ENCODE results near the gene FRMPD4.
A peak's percentile ranks its signal among the peaks of the same experiment; 100 is the strongest.

The FRMPD4 gene

GRCh38 chrX:12570859-12571501, 432.7 kb downstream of the FRMPD4 start:
- no peak for DNase-seq (ENCODE audit: low spot score)
- TF ChIP-seq CTCF (conservative IDR thresholded peaks at IDR 0.05; ENCODE audit: low read depth): no peak
- ChIA-PET POLR2A (ENCODE audit: low non-redundant PET) (no interaction called here), CTCF (no interaction called here)
- H3K27ac ChIP-seq: no peak overlapping the region

GRCh38 chrX:12579311-12579710, 441.0 kb downstream of the FRMPD4 start:
- POLR2A ChIA-PET (ENCODE audit: low non-redundant PET): no interaction called here
- no peak for TF ChIP-seq CTCF (conservative IDR thresholded peaks at IDR 0.05; ENCODE audit: low read depth)
- CTCF ChIA-PET: interaction anchor here (0.8 kb wide), 1 partner anchor 143 kb away, joined by 3 read pairs; no protein-coding TSS in a partner anchor
- no peak overlapping the region for H3K27ac ChIP-seq
- DNase-seq (ENCODE audit: low spot score): no peak

GRCh38 chrX:12580548-12580947, 442.3 kb downstream of the FRMPD4 start:
- ChIA-PET POLR2A (ENCODE audit: low non-redundant PET) (no interaction called here), CTCF (no interaction called here)
- DNase-seq (ENCODE audit: low spot score): peak; percentile 53
- no peak overlapping the region for H3K27ac ChIP-seq
- TF ChIP-seq CTCF (conservative IDR thresholded peaks at IDR 0.05; ENCODE audit: low read depth): no peak

- ChIA-PET CTCF (no interaction called here), POLR2A (ENCODE audit: low non-redundant PET) (no interaction called here)
- no peak for TF ChIP-seq CTCF (conservative IDR thresholded peaks at IDR 0.05; ENCODE audit: low read depth)
- H3K27ac ChIP-seq: no peak overlapping the region
- no peak for DNase-seq (ENCODE audit: low spot score)
These were observed 443.3 kb downstream of the FRMPD4 start for GRCh38 chrX:12581546-12581945.

GRCh38 chrX:12582649-12583048, 444.4 kb downstream of the FRMPD4 start:
- POLR2A ChIA-PET (ENCODE audit: low non-redundant PET): no interaction called here
- TF ChIP-seq CTCF (conservative IDR thresholded peaks at IDR 0.05; ENCODE audit: low read depth): no peak
- CTCF ChIA-PET: no interaction called here
- H3K27ac ChIP-seq: no peak overlapping the region
- no peak for DNase-seq (ENCODE audit: low spot score)

- no peak for TF ChIP-seq CTCF (conservative IDR thresholded peaks at IDR 0.05; ENCODE audit: low read depth)
- ChIA-PET POLR2A (ENCODE audit: low non-redundant PET) (no interaction called here), CTCF (no interaction called here)
- DNase-seq (ENCODE audit: low spot score): no peak
- no peak overlapping the region for H3K27ac ChIP-seq
These were observed 445.3 kb downstream of the FRMPD4 start for GRCh38 chrX:12583543-12583942.

Measured in RWPE1 (cell line).